DMS153 treated with DMSO at 0.1 percent for 48 hours (cell line): ENCODE data around the gene RIOK2.
"Not testable (repeated sequence)": the region's sequence is repeated elsewhere in the genome, so short reads cannot be mapped to it uniquely, and the experiment has no call there.

Source experiments
- DNase-seq: peaks from one replicate; lab custom pipeline; 2025; ENCODE audit not compliant: unreplicated experiment; lab: John Stamatoyannopoulos, UW

The RIOK2 gene

GRCh38 chr5:97183100-97183929 is at the start of gene RIOK2:
TSS of gene RIOK2 (minus strand) at chr5:97183247. CDS start at chr5:97183191, 56 bp downstream.
- DNase-seq = peak; percentile 71

- peak; percentile 20 for DNase-seq
These were observed 48.1 kb upstream of the RIOK2 start for GRCh38 chr5:97231025-97231636.

- no peak for DNase-seq
These were observed 46.7 kb upstream of the RIOK2 start for GRCh38 chr5:97229688-97230285.

- DNase-seq = no peak
These were observed 46.1 kb upstream of the RIOK2 start for GRCh38 chr5:97229196-97229595.

- no peak for DNase-seq
These were observed 42.2 kb upstream of the RIOK2 start for GRCh38 chr5:97225222-97225621.

- DNase-seq = no peak
These were observed 41.2 kb upstream of the RIOK2 start for GRCh38 chr5:97224112-97224750.

GRCh38 chr5:97223596-97223995 is 40.5 kb upstream of the RIOK2 start:
- DNase-seq = no peak

GRCh38 chr5:97209343-97209742 is 26.3 kb upstream of the RIOK2 start:
- no peak for DNase-seq

- DNase-seq = no peak
These were observed 25.7 kb upstream of the RIOK2 start for GRCh38 chr5:97208714-97209113.

GRCh38 chr5:97208184-97208713 is 25.2 kb upstream of the RIOK2 start:
- no peak for DNase-seq

- no peak for DNase-seq
These were observed 11.3 kb upstream of the RIOK2 start for GRCh38 chr5:97194366-97194765.

- no peak for DNase-seq
These were observed 10.3 kb upstream of the RIOK2 start for GRCh38 chr5:97193355-97193688.

- no peak for DNase-seq
These were observed 9.7 kb upstream of the RIOK2 start for GRCh38 chr5:97192580-97193354.

GRCh38 chr5:97191893-97192292 is 8.8 kb upstream of the RIOK2 start:
- no peak for DNase-seq

- DNase-seq = not testable (repeated sequence)
These were observed 6.5 kb upstream of the RIOK2 start for GRCh38 chr5:97189523-97189922.

GRCh38 chr5:97183930-97184213 is 825 bp upstream of the RIOK2 start:
- no peak for DNase-seq

GRCh38 chr5:97182571-97183099 is 412 bp downstream of the RIOK2 start:
- DNase-seq = no peak

- DNase-seq = no peak
These were observed 1.0 kb downstream of the RIOK2 start for GRCh38 chr5:97181856-97182545.

GRCh38 chr5:97179457-97179856 is 3.6 kb downstream of the RIOK2 start:
- not testable (repeated sequence) for DNase-seq

GRCh38 chr5:97172227-97172626 is 10.8 kb downstream of the RIOK2 start:
- DNase-seq = no peak
